H9 (cell line): ENCODE results near the gene B4GAT1. TPM values are rescaled to one million over a fixed set of nuclear protein-coding genes. Genes with fewer than 3 reads are reported as not detected.

Experiments
- DNase-seq: peaks from one replicate; pipeline ENCODE4 v3.0.0-alpha.2; 2017
- H2AFZ ChIP-seq: one replicate; pipeline ENCODE4 v1.6.1; 2013; ENCODE audit warnings: mild to moderate bottlenecking, low read length, control low read depth, moderate library complexity
- H2AK5ac ChIP-seq: 2 replicates; pipeline ENCODE4 v1.6.1; 2013; ENCODE audit warnings: low read length, control low read depth, mixed read lengths; ENCODE audit not compliant: insufficient read length
- H2BK120ac ChIP-seq: one replicate; pipeline ENCODE4 v1.6.1; 2013; ENCODE audit warnings: low read depth, mild to moderate bottlenecking, low read length, control low read depth, inconsistent platforms; ENCODE audit not compliant: poor library complexity, severe bottlenecking
- H2BK12ac ChIP-seq: 2 replicates; pipeline ENCODE4 v1.6.1; 2013; ENCODE audit warnings: low read length, control low read depth, mixed read lengths, low read depth; ENCODE audit not compliant: insufficient read length
- H2BK15ac ChIP-seq: 2 replicates; pipeline ENCODE4 v1.6.1; 2013; ENCODE audit warnings: low read depth, low read length, control low read depth
- H2BK20ac ChIP-seq: one replicate; pipeline ENCODE4 v1.6.1; 2013; ENCODE audit warnings: low read depth, mild to moderate bottlenecking, low read length, control low read depth, inconsistent platforms; ENCODE audit not compliant: poor library complexity, severe bottlenecking
- H2BK5ac ChIP-seq: 2 replicates; pipeline ENCODE4 v1.6.1; 2013; ENCODE audit warnings: low read length, control low read depth, mixed read lengths; ENCODE audit not compliant: insufficient read length
- H3K14ac ChIP-seq: 2 replicates; pipeline ENCODE4 v1.6.1; 2013; ENCODE audit warnings: low read length, control low read depth; ENCODE audit not compliant: insufficient read depth
- H3K18ac ChIP-seq: 2 replicates; pipeline ENCODE4 v1.6.1; 2013; ENCODE audit warnings: low read depth, mild to moderate bottlenecking, mixed read lengths, low read length, control low read depth; ENCODE audit not compliant: insufficient read length
- H3K23ac ChIP-seq: 2 replicates; pipeline ENCODE4 v1.6.1; 2013; ENCODE audit warnings: low read length, control low read depth, mixed read lengths, low read depth; ENCODE audit not compliant: insufficient read length
- H3K23me2 ChIP-seq: 2 replicates; pipeline ENCODE4 v1.6.1; 2013; ENCODE audit warnings: low read depth, mild to moderate bottlenecking, mixed read lengths, low read length, control low read depth; ENCODE audit not compliant: insufficient read length, poor library complexity, severe bottlenecking
- H3K27ac ChIP-seq: 2 replicates; pipeline ENCODE4 v1.5.1; 2013; ENCODE audit warnings: low read length, control low read depth, mixed read lengths, low read depth; ENCODE audit not compliant: insufficient read length
- H3K27me3 ChIP-seq: 2 replicates; pipeline ENCODE4 v1.6.1; 2013; ENCODE audit warnings: low read length, control low read depth, inconsistent platforms; ENCODE audit not compliant: insufficient read depth
- H3K4ac ChIP-seq: 2 replicates; pipeline ENCODE4 v1.6.1; 2013; ENCODE audit warnings: low read depth, mild to moderate bottlenecking, control low read depth, inconsistent platforms, low read length, moderate library complexity
- H3K4me1 ChIP-seq: 2 replicates; pipeline ENCODE4 v1.6.1; 2013; ENCODE audit warnings: low read length, control low read depth, inconsistent platforms; ENCODE audit not compliant: insufficient read depth
- H3K4me2 ChIP-seq: 2 replicates; pipeline ENCODE4 v1.6.1; 2013; ENCODE audit warnings: low read length, control low read depth, mixed read lengths; ENCODE audit not compliant: insufficient read length, insufficient read depth
- H3K56ac ChIP-seq: 2 replicates; pipeline ENCODE4 v1.6.1; 2013; ENCODE audit warnings: low read depth, mild to moderate bottlenecking, mixed read lengths, low read length, control low read depth; ENCODE audit not compliant: insufficient read length
- H3K79me1 ChIP-seq: 2 replicates; pipeline ENCODE4 v1.6.1; 2013; ENCODE audit warnings: low read depth, mild to moderate bottlenecking, moderate library complexity, low read length, control low read depth, inconsistent platforms; ENCODE audit not compliant: insufficient read depth, poor library complexity, severe bottlenecking
- H3K79me2 ChIP-seq: 2 replicates; pipeline ENCODE4 v1.6.1; 2013; ENCODE audit warnings: low read length, control low read depth, inconsistent platforms; ENCODE audit not compliant: insufficient read depth
- H3K9ac ChIP-seq: 2 replicates; pipeline ENCODE4 v1.6.1; 2013; ENCODE audit warnings: low read length, control low read depth, mixed read lengths; ENCODE audit not compliant: insufficient read length; ENCODE audit errors: extremely low read depth
- H3K9me3 ChIP-seq: one replicate; pipeline ENCODE4 v1.6.1; 2013; ENCODE audit warnings: low read depth, low read length, inconsistent platforms; ENCODE audit not compliant: control insufficient read depth
- H3T11ph ChIP-seq: one replicate; pipeline ENCODE4 v1.6.1; 2013; ENCODE audit warnings: mild to moderate bottlenecking, low read length, control low read depth, inconsistent platforms
- H4K20me1 ChIP-seq: one replicate; pipeline ENCODE4 v1.6.1; 2013; ENCODE audit not compliant: control insufficient read depth, insufficient read length, insufficient read depth
- H4K5ac ChIP-seq: 2 replicates; pipeline ENCODE4 v1.6.1; 2013; ENCODE audit warnings: low read depth, mild to moderate bottlenecking, mixed read lengths, low read length, control low read depth; ENCODE audit not compliant: insufficient read length
- H4K8ac ChIP-seq: replicated peaks from 2 replicates; pipeline ENCODE4 v1.6.1; 2013; ENCODE audit warnings: low read length, control low read depth, mixed read lengths, low read depth; ENCODE audit not compliant: insufficient read length
- H4K91ac ChIP-seq: 2 replicates; pipeline ENCODE4 v1.6.1; 2013; ENCODE audit warnings: low read depth, mild to moderate bottlenecking, moderate library complexity, mixed read lengths, low read length, control low read depth; ENCODE audit not compliant: insufficient read length
- H3K27ac Mint-ChIP-seq, 3 experiments: 2 replicates in 2 of 3; 3 replicates in 1 of 3; pipeline ENCODE4 v1.8.0; 2020 to 2021; ENCODE audit warnings: mixed read lengths in 3 of 3, mild to moderate bottlenecking in 1 of 3, moderate library complexity in 1 of 3
- H3K27me3 Mint-ChIP-seq: 2 replicates; pipeline ENCODE4 v1.8.0; 2021; ENCODE audit warnings: low read depth, mild to moderate bottlenecking, moderate library complexity, mixed read lengths
- H3K36me3 Mint-ChIP-seq, 3 experiments: 2 replicates in 2 of 3; 3 replicates in 1 of 3; pipeline ENCODE4 v1.8.0; 2020 to 2021; ENCODE audit warnings: low read depth in 3 of 3, mixed read lengths in 3 of 3; ENCODE audit not compliant: insufficient read depth in 1 of 3
- H3K4me1 Mint-ChIP-seq, 2 experiments: 2 replicates each; pipeline ENCODE4 v1.8.0; 2020; ENCODE audit warnings: mixed read lengths in 2 of 2
- H3K4me3 Mint-ChIP-seq, 2 experiments: 2 replicates in 1 of 2; 3 replicates in 1 of 2; pipeline ENCODE4 v1.8.0; 2020 to 2021; ENCODE audit warnings: mild to moderate bottlenecking in 2 of 2, mixed read lengths in 2 of 2, moderate library complexity in 1 of 2
- H3K9me3 Mint-ChIP-seq, 2 experiments: 2 replicates in 1 of 2; 3 replicates in 1 of 2; pipeline ENCODE4 v1.8.0; 2020; ENCODE audit warnings: mild to moderate bottlenecking in 2 of 2, mixed read lengths in 2 of 2, moderate library complexity in 1 of 2
- WGBS: extraction: QIAGEN DNeasy Blood & Tissue Kit; methylation state at CpG from one replicate; pipeline ENCODE4 v1.1.7; 2013; ENCODE audit warnings: missing lambda C conversion rate, low lambda C conversion rate, mixed read lengths; ENCODE audit not compliant: insufficient read length; ENCODE audit errors: extremely low coverage; 5-methylcytosine and 5-hydroxymethylcytosine counted together
- total RNA-seq: library from RNA; stranded (reverse); gene quantifications from 2 replicates; pipeline ENCODE4 v1.2.1, GENCODE V29; 2021
- TF ChIP-seq, protein P1 (sequence below): fragments of 200-600 bp; sonication (generic); conservative IDR thresholded peaks from 3 replicates; pipeline ENCODE4 v1.8.0; 2021; ENCODE audit warnings: antibody characterized with exemption, mild to moderate bottlenecking

The B4GAT1 gene
- total RNA-seq, 1 experiment from 2014 or later, result 24.3 TPM

DNA sequence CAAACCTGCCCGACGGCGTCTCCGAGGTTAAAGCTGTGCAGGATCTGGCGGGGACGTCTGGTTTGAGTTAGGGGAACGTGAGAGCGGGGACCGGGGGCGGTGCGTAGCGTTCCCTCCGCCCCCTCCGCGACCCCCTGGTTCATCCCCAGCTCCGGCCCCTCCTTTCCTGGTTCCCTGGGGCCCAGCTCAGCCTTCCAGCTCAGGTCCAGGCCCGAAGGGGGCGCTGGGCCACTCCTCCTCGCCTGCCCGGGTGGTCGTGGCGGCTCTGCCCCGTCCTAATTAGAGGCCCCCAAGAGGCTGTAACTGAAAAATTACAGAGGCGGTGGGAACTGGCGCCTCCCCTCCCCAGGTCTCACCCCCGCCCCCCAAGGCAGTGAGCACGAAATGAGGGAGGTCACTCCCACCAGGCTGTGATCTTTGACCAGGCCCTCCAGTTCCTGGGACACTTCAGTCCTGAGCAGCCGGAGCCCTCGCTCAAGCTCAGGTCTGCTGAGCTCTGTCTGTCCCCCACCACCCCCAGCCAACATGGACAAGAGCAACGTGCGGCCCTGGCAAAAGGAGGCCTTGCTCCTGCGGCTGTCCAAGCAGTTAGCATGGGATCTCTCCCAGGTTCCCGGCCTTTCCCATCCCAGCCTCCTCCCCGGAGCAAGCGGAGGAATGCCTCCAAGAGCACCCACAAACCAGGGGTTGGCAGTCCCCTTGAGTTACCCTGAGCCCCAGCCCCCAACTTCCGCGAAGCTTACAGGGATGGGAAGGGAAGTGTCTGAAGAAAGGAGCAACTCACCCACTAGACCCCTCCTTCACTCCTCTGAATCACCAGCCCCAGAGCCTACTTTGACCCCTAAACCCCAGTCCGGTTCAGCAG is 33.9 kb downstream of the B4GAT1 start:
- peaks cover 0 to 3% of the 10 kb centered on the region in 2 experiments; a peak in 2 of 5 replicates for H3K9me3 Mint-ChIP-seq
- Histone ChIP-seq H3K27ac (no peak overlapping the region), H3K4me2 (peak overlapping the region; percentile 38), H3K79me1 (no peaks in the 10 kb centered on the region), H2BK20ac (no peak overlapping the region), H4K91ac (no peak overlapping the region), H3K79me2 (no peaks in the 10 kb centered on the region), H3K23ac (no peak overlapping the region), H3K23me2 (peaks cover 12% of the 10 kb centered on the region), H3T11ph (no peak overlapping the region), H3K4me1 (peaks cover 2% of the 10 kb centered on the region; the same call in 1 of the 2 replicates), H3K56ac (no peak overlapping the region), H3K4ac (no peak overlapping the region), H2BK12ac (no peak overlapping the region), H4K20me1 (no peaks in the 10 kb centered on the region), H2AFZ (no peak overlapping the region), H2BK120ac (no peak overlapping the region), H3K9ac (no peak overlapping the region), H4K8ac (no peak overlapping the region), H3K18ac (peak overlapping the region; percentile 64), H3K14ac (peak overlapping the region; percentile 82), H2AK5ac (no peak overlapping the region), H2BK5ac (no peak overlapping the region), H3K27me3 (no peaks in the 10 kb centered on the region), H2BK15ac (no peak overlapping the region), H3K9me3 (no peaks in the 10 kb centered on the region), H4K5ac (no peak overlapping the region)
- H3K27ac Mint-ChIP-seq, result peak overlapping the region; percentile 87 to 97 (median 96)
- peaks cover 17% of the 10 kb centered on the region for H3K27me3 Mint-ChIP-seq
- H3K36me3 Mint-ChIP-seq, result peaks cover 0 to under 1% (median under 1%) of the 10 kb centered on the region in 3 experiments; a peak in 3 of 7 replicates
- TF ChIP-seq, protein P1, sequence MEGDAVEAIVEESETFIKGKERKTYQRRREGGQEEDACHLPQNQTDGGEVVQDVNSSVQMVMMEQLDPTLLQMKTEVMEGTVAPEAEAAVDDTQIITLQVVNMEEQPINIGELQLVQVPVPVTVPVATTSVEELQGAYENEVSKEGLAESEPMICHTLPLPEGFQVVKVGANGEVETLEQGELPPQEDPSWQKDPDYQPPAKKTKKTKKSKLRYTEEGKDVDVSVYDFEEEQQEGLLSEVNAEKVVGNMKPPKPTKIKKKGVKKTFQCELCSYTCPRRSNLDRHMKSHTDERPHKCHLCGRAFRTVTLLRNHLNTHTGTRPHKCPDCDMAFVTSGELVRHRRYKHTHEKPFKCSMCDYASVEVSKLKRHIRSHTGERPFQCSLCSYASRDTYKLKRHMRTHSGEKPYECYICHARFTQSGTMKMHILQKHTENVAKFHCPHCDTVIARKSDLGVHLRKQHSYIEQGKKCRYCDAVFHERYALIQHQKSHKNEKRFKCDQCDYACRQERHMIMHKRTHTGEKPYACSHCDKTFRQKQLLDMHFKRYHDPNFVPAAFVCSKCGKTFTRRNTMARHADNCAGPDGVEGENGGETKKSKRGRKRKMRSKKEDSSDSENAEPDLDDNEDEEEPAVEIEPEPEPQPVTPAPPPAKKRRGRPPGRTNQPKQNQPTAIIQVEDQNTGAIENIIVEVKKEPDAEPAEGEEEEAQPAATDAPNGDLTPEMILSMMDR, result peak; percentile 60
- peak; percentile 77 for DNase-seq
- H3K4me3 Mint-ChIP-seq, result peak overlapping the region; percentile 67 to 86
- no CpG with 5 or more reads among the region's 38 CpGs for WGBS
- H3K4me1 Mint-ChIP-seq, result peaks cover 22 to 31% of the 10 kb centered on the region in 2 experiments
